Renal cortex interstitium (tissue), 15 donors: ENCODE data around the gene KRTAP9-4. TPM values are rescaled to one million over a fixed set of nuclear protein-coding genes. Genes with fewer than 3 reads are reported as not detected.
"Not testable (repeated sequence)": the region's sequence is repeated elsewhere in the genome, so short reads cannot be mapped to it uniquely, and the experiment has no call there.

Experiments
- DNase-seq, 11 donors: peaks; one replicate each; pipeline ENCODE4 v3.0.0-alpha.2; 2013; ENCODE audit warnings: low read depth in 9 of 11, low spot score in 4 of 11; ENCODE audit errors: extremely low read depth in 1 of 11
- long read RNA-seq, 16 experiments: transcript quantifications; one replicate each; lab custom pipeline, GENCODE V29; 2026
- polyA plus RNA-seq, 3 donors: library from polyadenylated mRNA; unstranded; fragments of 120-200 nt; gene quantifications; one replicate each; pipeline ENCODE4 v1.2.1, GENCODE V29; 2013; ENCODE audit not compliant: insufficient read length in 3 of 3

The KRTAP9-4 gene, protein sequence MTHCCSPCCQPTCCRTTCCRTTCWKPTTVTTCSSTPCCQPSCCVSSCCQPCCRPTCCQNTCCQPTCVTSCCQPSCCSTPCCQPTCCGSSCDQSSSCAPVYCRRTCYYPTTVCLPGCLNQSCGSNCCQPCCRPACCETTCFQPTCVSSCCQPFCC
- not detected for polyA plus RNA-seq
- long read RNA-seq, donor 1: 0 reads
- long read RNA-seq, donor 2: 0 reads
- long read RNA-seq, donor 3: 0 reads
- long read RNA-seq, donor 4: 0 reads
- long read RNA-seq, donor 5: 0 reads
- long read RNA-seq, donor 6: 0 reads
- long read RNA-seq, donor 7: 0 reads
- long read RNA-seq, donor 8: 0 reads
- long read RNA-seq, donor 9: 0 reads
- long read RNA-seq, donor 10: 0 reads
- long read RNA-seq, donor 11: 0 reads
- long read RNA-seq, donor 12: 0 reads
- long read RNA-seq, donor 13: 0 reads
- long read RNA-seq, donor 14: 0 reads
- long read RNA-seq, donor 15: 0 reads
- long read RNA-seq, donor 16: 0 reads

DNA sequence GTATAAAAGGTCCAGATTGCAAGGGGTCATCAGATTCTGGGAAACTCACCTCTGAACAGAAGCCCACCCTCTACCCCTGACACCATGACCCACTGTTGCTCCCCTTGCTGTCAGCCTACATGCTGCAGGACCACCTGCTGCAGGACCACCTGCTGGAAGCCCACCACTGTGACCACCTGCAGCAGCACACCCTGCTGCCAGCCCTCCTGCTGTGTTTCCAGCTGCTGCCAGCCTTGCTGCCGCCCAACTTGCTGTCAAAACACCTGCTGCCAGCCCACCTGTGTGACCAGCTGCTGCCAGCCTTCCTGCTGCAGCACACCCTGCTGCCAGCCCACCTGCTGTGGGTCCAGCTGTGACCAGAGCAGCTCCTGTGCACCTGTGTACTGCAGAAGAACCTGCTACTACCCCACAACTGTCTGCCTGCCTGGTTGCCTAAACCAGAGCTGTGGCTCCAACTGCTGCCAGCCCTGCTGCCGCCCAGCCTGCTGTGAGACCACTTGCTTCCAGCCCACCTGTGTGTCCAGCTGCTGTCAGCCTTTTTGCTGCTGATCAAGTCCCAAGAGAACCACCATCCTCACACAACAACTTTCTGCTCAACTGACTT lies at the start of gene KRTAP9-4:
TSS of gene KRTAP9-4 (plus strand) at position 51 of the 604 bp plus-strand sequence. CDS start at position 85, 34 bp downstream.
- DNase-seq: not testable (repeated sequence)

DNA sequence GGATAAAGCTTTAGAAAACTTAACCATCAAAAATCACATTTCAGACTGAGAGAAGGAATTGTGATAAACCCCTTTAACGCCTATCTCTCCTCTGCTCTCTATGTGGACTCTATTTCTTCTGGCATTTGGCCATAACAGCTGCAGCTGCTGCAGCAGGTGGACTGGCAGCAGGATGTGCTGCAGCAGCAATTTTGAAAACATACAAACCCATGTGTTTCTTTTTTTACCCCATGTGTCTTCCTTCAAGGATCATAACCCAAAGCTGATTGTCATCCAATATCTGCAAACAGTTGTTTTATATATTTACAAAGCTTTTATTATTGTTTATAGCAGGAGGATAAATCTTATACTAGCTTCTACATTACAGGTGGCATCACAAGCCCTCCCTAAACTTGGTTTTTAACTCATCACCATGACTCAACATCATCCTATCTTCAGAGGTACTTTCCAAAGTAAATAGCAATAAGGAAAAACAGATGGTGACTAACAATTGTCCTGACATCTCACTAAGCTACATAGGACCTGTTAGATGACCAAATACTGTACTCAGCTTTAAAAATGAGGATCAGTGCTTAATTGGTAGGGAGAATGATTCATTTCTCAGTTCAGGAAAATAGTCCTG lies 37.5 kb upstream of the KRTAP9-4 start:
- DNase-seq: no peak

DNA sequence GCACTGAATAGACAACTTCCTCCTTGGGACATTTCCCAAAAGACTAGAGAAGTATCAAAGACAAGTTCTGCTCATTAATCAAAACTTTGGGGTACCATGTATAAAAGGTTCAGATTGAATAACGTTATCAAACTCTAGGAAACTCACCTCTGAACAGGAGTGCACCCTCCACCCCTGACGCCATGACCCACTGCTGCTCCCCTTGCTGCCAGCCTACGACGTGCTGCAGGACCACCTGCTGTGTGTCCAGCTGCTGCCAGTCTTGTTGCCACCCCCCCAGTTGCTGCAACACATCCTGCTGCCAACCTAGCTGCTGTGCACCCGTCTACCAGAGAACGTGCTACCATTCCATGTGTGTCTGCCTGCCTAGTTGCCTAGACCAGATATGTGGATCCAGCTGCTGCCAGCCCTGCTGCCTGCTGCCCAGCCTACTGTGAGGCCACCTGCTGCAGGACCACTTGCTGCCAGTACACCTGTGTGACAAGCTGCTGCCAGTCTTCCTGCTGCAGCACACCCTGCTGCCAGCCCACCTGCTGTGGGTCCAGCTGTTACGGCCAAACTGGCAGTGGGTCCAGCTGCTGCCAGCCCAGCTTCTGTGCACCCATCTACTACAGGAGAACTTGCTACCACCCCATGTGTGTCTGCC lies 36.8 kb upstream of the KRTAP9-4 start:
- DNase-seq: no peak

DNA sequence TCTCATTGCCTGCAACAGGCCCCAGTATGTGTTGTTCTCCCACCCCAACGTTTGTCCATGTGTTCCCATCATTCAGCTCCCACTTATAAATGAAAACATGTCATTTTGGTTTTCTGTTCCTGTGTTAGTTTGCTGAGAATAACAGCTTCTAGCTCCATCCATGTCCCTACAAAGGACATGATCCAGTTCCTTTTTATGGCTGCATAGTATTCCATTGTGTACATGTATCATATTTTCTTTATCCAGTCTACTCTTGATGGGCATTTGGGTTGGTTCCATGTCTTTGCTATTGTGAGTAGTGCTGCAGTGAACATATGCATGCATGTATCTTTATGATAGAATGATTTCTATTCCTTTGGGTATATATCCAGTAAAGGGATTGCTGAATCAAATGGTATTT lies 33.8 kb upstream of the KRTAP9-4 start:
- no peak for DNase-seq

DNA sequence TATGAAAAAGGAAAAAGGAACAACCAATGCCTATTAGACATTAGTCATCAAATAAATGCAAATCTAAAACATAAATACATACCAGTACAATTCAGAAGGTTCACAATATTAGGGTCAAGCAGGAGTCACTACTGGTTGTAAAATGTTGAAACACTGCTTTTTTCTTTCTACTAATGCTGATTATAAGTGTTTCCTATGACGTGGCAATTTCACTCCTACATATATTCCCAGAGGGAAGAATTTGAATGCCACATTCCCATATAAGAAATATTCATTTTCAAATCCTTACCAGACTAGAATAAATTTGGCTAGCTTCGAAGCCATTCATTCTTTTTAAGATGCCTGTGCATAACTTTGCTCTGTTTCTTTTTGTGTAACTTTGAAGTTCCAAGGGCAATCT lies 25.7 kb upstream of the KRTAP9-4 start:
- no peak for DNase-seq

DNA sequence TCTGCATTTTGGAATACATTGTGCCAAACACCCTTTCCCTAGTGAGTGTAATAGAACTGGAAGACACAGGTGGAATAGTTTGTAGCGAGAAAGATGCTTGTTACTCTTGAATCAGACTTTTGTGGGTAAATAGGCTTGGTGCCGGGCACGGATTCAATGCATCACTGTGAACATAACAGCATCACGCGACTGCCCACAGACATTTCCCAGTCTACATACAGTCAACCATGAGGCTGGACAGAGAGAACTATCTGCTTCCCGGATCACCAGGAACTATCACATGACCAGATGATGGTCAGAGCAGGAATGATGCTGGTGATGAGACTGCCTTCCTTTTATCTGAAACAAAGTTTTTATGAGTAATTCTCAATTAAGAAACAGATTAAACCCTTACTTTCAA lies 23.4 kb upstream of the KRTAP9-4 start:
- no peak for DNase-seq

DNA sequence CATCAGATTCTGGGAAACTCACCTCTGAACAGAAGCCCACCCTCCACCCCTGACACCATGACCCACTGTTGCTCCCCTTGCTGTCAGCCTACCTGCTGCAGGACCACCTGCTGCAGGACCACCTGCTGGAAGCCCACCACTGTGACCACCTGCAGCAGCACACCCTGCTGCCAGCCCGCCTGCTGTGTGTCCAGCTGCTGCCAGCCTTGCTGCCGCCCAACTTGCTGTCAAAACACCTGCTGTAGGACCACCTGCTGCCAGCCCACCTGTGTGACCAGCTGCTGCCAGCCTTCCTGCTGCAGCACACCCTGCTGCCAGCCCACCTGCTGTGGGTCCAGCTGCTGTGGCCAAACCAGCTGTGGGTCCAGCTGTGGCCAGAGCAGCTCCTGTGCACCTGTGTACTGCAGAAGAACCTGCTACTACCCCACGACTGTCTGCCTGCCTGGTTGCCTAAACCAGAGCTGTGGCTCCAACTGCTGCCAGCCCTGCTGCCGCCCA lies 22.8 kb upstream of the KRTAP9-4 start, which contains the start of gene KRTAP9-2:
TSS of gene KRTAP9-2 (plus strand) at position 51 of the 498 bp plus-strand sequence. CDS start at position 58, 7 bp downstream.
- not testable (repeated sequence) for DNase-seq

DNA sequence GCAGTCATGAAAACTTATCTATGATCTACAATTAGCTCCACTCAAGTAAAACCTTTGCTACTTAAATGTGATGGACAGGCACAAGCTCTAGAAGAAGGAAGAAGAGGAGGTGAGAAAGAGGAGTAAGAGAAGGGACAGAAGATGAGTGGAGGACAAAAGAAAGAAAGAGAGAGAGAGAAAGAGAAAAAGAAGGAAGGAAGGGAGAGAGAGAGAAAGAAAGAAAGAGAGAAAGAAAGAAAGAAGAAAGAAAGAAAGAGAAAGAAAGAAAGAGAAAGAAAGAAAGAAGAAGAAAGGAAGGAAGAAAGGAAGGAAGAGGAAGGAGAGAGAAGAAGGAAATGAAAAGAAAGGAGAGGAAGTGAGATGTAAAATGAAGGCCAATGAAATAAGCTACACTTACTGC lies 19.4 kb upstream of the KRTAP9-4 start:
- no peak for DNase-seq

DNA sequence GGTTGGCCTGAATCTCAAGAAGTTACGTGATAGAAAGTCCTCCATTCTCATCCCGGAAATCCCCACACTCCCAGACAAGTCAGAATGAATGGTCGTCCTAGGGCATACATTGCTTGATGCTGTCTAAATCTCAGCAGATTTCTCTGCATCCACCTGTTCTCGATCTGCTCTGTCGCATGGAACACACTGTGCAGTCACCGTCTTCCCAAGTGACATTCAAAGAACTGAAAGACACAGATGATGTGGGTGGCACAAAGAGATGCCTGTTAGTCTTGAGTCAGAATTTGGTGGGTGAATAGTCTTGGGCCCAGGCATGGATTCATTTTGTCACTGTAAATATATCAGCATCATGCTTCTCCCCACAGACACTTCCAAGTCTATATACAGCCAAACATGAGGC lies 17.8 kb upstream of the KRTAP9-4 start:
- no peak for DNase-seq

DNA sequence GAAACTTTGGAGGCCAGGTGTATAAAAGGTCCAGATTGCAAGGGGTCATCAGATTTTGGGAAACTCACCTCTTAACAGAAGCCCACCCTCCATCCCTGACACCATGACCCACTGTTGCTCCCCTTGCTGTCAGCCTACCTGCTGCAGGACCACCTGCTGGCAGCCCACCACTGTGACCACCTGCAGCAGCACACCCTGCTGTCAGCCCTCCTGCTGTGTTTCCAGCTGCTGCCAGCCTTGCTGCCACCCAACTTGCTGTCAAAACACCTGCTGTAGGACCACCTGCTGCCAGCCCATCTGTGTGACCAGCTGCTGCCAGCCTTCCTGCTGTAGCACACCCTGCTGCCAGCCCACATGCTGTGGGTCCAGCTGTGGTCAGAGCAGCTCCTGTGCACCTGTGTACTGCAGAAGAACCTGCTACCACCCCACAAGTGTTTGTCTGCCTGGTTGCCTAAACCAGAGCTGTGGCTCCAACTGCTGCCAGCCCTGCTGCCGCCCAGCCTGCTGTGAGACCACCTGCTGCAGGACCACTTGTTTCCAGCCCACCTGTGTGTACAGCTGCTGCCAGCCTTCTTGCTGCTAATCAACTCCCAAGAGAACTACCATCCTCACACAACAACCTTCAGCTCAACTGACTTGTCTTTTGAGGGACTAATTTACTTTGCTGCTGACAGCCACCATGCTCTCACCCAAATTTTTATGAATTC lies 16.9 kb upstream of the KRTAP9-4 start, which contains the start of gene KRTAP9-3:
TSS of gene KRTAP9-3 (plus strand) at position 51 of the 707 bp plus-strand sequence. CDS start at position 104, 53 bp downstream.
- not testable (repeated sequence) for DNase-seq

DNA sequence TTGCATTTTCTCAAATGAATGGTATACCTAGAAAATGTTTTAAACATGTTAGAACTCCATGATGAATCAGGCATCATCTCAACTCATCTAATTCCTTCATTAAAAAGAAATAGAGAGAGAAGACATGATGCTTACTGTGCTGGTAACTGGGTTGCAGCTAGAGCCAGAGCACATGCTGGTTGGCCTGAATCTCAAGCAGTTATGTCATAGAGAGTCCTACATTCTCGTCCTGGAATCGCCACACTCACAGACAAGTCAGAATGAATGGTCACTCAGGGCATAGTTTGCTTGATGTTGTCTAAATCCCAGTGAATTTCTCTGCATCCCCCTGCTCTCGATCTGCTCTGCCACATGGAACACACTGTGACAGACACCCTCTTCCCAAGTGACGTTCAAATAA lies 12.4 kb upstream of the KRTAP9-4 start:
- DNase-seq: not testable (repeated sequence)

DNA sequence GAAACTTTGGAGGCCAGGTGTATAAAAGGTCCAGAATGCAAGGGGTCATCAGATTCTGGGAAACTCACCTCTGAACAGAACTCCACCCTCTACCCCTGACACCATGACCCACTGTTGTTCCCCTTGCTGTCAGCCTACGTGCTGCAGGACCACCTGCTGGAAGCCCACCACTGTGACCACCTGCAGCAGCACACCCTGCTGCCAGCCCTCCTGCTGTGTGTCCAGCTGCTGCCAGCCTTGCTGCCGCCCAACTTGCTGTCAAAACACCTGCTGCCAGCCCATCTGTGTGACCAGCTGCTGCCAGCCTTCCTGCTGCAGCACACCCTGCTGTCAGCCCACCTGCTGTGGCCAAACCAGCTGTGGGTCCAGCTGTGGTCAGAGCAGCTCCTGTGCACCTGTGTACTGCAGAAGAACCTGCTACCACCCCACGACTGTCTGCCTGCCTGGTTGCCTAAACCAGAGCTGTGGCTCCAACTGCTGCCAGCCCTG lies 11.5 kb upstream of the KRTAP9-4 start, which contains the start of gene KRTAP9-8:
TSS of gene KRTAP9-8 (plus strand) at position 51 of the 489 bp plus-strand sequence. CDS start at position 104, 53 bp downstream.
- not testable (repeated sequence) for DNase-seq

DNA sequence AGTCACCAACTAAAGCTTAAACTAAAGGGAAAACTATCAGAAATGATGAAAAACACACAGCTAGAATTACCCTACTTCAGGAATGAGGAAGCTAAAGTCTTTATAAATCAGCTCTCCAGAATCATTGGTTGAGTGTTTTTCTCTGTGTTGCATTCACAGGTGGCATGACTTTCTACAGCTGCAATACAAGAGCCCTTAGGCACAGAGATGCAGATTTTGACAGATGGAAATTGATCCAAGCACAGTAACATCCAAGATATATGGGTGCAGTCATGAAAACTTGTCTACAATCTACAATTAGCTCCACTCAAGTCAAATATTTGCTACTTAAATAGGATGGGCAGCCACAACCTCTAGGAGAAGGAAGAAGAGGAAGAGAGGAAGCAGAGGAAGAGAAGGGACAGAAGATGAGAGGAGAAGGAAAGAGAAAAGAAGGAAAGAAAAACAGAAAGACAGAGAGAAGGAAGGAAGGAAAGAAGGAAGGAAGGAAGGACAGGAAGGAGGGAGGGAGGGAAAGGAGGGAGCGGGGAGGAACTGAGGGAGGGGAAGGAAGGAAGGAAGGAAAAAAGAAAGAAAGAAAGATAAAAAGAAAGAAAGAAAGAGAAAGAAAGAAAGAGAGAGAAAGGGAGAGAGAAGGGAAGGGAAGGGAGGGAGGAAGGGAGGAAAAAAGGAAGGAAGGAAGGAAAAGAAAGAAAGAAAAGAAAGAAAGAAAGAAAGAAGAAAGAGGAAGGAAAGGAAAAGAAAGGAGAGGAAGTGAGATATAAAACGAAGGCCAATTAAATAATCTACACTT lies 2.3 kb upstream of the KRTAP9-4 start:
- DNase-seq: not testable (repeated sequence)

DNA sequence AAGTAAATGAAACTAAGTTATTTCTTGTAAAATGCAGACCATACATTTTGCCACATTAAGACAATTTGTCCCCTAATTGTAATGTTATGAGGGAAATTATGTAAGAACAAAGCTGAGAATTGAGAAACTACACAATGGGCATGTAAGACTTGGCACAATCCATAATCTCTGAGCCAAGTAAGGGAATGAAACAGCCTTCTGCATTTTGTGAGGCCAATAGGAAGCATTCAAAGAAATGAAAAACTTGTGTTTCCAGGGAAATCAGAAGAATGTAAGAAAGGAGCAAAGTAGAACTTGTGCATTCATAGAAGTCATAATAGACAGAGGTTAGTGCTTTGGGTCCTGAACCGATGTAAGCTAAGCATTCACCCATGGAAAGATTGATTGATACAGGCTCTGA lies 1.8 kb downstream of the KRTAP9-4 start:
- DNase-seq: no peak

DNA sequence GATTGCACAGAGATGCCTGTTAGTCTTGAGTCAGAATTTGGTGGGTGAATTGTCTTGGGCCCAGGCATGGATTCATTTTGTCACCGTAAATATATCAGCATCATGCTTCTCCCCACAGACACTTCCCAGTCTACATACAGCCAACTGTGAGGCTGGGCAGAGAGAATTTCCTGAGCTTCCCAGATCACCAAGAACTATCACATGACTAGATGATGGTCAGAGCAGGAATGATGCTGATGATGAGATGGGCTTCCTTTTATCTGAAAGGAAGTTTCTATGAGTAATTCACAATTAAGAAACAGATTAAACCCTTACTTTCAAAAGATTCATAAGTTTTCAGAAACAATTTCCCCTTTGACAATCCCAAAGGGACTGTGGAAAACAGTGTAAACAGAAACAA lies 5.4 kb downstream of the KRTAP9-4 start:
- no peak for DNase-seq

DNA sequence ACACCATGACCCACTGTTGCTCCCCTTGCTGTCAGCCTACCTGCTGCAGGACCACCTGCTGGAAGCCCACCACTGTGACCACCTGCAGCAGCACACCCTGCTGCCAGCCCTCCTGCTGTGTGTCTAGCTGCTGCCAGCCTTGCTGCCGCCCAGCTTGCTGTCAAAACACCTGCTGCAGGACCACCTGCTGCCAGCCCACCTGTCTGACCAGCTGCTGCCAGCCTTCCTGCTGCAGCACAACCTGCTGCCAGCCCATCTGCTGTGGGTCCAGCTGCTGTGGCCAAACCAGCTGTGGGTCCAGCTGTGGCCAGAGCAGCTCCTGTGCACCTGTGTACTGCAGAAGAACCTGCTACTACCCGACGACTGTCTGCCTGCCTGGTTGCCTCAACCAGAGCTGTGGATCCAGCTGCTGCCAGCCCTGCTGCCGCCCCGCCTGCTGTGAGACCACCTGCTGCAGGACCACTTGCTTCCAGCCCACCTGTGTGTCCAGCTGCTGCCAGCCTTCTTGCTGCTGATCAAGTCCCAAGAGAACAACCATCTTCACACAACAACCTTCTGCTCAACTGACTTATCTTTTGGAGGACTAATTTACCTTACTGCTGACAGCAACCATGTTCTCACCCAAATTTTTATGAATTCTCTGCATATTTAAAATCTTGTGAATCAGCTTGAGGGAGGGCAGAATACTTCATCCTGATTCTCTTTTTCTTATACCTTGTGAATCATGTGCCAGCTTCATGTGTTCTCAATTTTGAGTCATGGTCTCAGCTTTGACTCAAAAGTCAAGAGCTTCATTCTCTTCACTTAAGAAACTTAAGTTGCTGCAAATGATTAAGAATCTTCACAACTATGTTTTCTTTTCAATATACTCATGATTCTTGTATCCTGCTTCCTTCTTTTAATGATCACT lies 6.1 kb downstream of the KRTAP9-4 start, which contains the start of gene KRTAP9-9:
TSS of gene KRTAP9-9 (plus strand) at position 4 of the 910 bp plus-strand sequence.
- DNase-seq: not testable (repeated sequence)
